ENCODE results near the gene TMEM120A. TPM values are rescaled to one million over a fixed set of nuclear protein-coding genes. Genes with fewer than 3 reads are reported as not detected.

TMEM120A gene
- total RNA-seq, 2 experiments from 2014 or later, result 12.4 to 22.1 TPM

GRCh38 chr7:75958802-75959543 is 35.4 kb downstream of the TMEM120A start:
- Histone ChIP-seq H3K9me3 (ENCODE audit: low read length) (no peaks in the 10 kb centered on the region), H2AFZ (ENCODE audit: low read length) (no peak overlapping the region), H3K4me3 (ENCODE audit: low read depth, low read length, poor library complexity, severe bottlenecking) (no peak overlapping the region), H3K36me3 (ENCODE audit: insufficient read depth, low read length) (peaks cover 25% of the 10 kb centered on the region), H3K9me2 (ENCODE audit: insufficient read depth, low read length) (no peaks in the 10 kb centered on the region), H3K4me2 (ENCODE audit: low read length) (no peak overlapping the region), H3K79me2 (ENCODE audit: insufficient read depth, low read depth, low read length) (no peaks in the 10 kb centered on the region), H3K27ac (ENCODE audit: low read depth, low read length, poor library complexity, severe bottlenecking) (no peak overlapping the region), H3K4me1 (ENCODE audit: insufficient read depth, low read length, poor library complexity, severe bottlenecking) (no peaks in the 10 kb centered on the region), H4K20me1 (ENCODE audit: insufficient read depth, low read length) (no peaks in the 10 kb centered on the region)
- DNase-seq (ENCODE audit: low spot score), result no peak
- no peak for TF ChIP-seq EZH2phosphoT487 (IDR thresholded peaks at IDR 0.05; ENCODE audit: borderline replicate concordance, low read depth, low read length)
- no peak for TF ChIP-seq CTCF (conservative IDR thresholded peaks at IDR 0.05; ENCODE audit: low read length)
- POLR2A ChIA-PET, result interaction anchor here (1.0 kb wide), 1 partner anchor 22 kb away, joined by 7 read pairs; no protein-coding TSS in a partner anchor
- intact Hi-C loops (cut with micrococcal nuclease; ENCODE audit: unreplicated experiment), result loop anchor here (5.0 kb wide), 1 partner anchor 87 kb away; no protein-coding TSS in a partner anchor
- CTCF ChIA-PET (ENCODE audit: unreplicated experiment), result no interaction called here
- BruUV-seq (replicated peaks), result no TSS peak

GRCh38 chr7:75957021-75957736 is 37.2 kb downstream of the TMEM120A start:
- POLR2A ChIA-PET, result interaction anchor here (0.6 kb wide), 2 partner anchors 123 to 233 kb away, joined by 3 read pairs; no protein-coding TSS in a partner anchor
- peaks cover 25% of the 10 kb centered on the region for H3K36me3 ChIP-seq (ENCODE audit: insufficient read depth, low read length)
- H3K27ac ChIP-seq (ENCODE audit: low read depth, low read length, poor library complexity, severe bottlenecking), result no peak overlapping the region
- no peaks in the 10 kb centered on the region for H3K4me1 ChIP-seq (ENCODE audit: insufficient read depth, low read length, poor library complexity, severe bottlenecking)
- H2AFZ ChIP-seq (ENCODE audit: low read length), result no peak overlapping the region
- intact Hi-C loops (cut with micrococcal nuclease; ENCODE audit: unreplicated experiment), result loop anchor here (5.0 kb wide), 1 partner anchor 85 kb away; no protein-coding TSS in a partner anchor
- no peak overlapping the region for H3K4me3 ChIP-seq (ENCODE audit: low read depth, low read length, poor library complexity, severe bottlenecking)
- H3K9me2 ChIP-seq (ENCODE audit: insufficient read depth, low read length), result no peaks in the 10 kb centered on the region
- BruUV-seq (replicated peaks), result no TSS peak
- DNase-seq (ENCODE audit: low spot score), result no peak
- H3K79me2 ChIP-seq (ENCODE audit: insufficient read depth, low read depth, low read length), result no peaks in the 10 kb centered on the region
- H3K4me2 ChIP-seq (ENCODE audit: low read length), result no peak overlapping the region
- H3K9me3 ChIP-seq (ENCODE audit: low read length), result no peaks in the 10 kb centered on the region
- H4K20me1 ChIP-seq (ENCODE audit: insufficient read depth, low read length), result no peaks in the 10 kb centered on the region
- TF ChIP-seq CTCF (conservative IDR thresholded peaks at IDR 0.05; ENCODE audit: low read length), result no peak
- TF ChIP-seq EZH2phosphoT487 (IDR thresholded peaks at IDR 0.05; ENCODE audit: borderline replicate concordance, low read depth, low read length), result no peak
- CTCF ChIA-PET (ENCODE audit: unreplicated experiment), result no interaction called here

All from OCI-LY7 (cell line).